Kidney (tissue), 14 donors: Measurements from ENCODE around the gene ADAMTSL3. TPM values are rescaled to one million over a fixed set of nuclear protein-coding genes. Genes with fewer than 3 reads are reported as not detected.

Experiments
- DNase-seq, 5 donors: peaks; one replicate each; pipeline ENCODE4 v3.0.0-alpha.2; 2013 to 2020
- FAIRE-seq: peaks from 2 replicates; lab custom pipeline; 2012; peaks lifted over from hg19 to GRCh38; lab: Jason Lieb, UNC
- H3K27ac ChIP-seq, 2 donors: one replicate each; pipeline ENCODE4 v1.7.0; 2013; ENCODE audit warnings: low read depth in 2 of 2, low read length in 2 of 2, inconsistent platforms in 1 of 2
- H3K27me3 ChIP-seq: one replicate; pipeline ENCODE4 v1.7.1; 2013; ENCODE audit warnings: low read length, inconsistent platforms; ENCODE audit not compliant: control insufficient read depth, insufficient read depth
- H3K36me3 ChIP-seq, 3 donors: one replicate each; pipeline versions ENCODE4 v1.7.0 to v1.7.1; 2013; ENCODE audit warnings: low read length in 3 of 3, control low read depth in 1 of 3, inconsistent platforms in 1 of 3; ENCODE audit not compliant: insufficient read depth in 3 of 3, control insufficient read depth in 2 of 3
- H3K4me1 ChIP-seq, 3 donors: one replicate each; pipeline versions ENCODE4 v1.7.0 to v1.7.1; 2013; ENCODE audit warnings: low read length in 3 of 3, inconsistent platforms in 1 of 3, low read depth in 1 of 3; ENCODE audit not compliant: control insufficient read depth in 2 of 3, insufficient read depth in 2 of 3
- H3K4me3 ChIP-seq, 3 donors: one replicate each; pipeline versions ENCODE4 v1.7.0 to v1.8.1; 2013; ENCODE audit warnings: low read length in 3 of 3, control low read depth in 1 of 3, inconsistent platforms in 1 of 3
- H3K9ac ChIP-seq, 3 donors: one replicate each; pipeline versions ENCODE4 v1.7.0 to v1.7.1; 2013; ENCODE audit warnings: low read length in 3 of 3, control low read depth in 1 of 3, inconsistent platforms in 1 of 3
- H3K9me3 ChIP-seq, 3 donors: one replicate each; pipeline versions ENCODE4 v1.7.0 to v1.7.1; 2013; ENCODE audit warnings: low read length in 3 of 3, control low read depth in 1 of 3, inconsistent platforms in 1 of 3; ENCODE audit not compliant: control insufficient read depth in 2 of 3, insufficient read depth in 1 of 3
- intact Hi-C: fragments of 100-400 bp; cut with DNase I; formaldehyde crosslinking; loops from one replicate; pipeline ENCODE4 v1.11.1; 2022
- polyA plus RNA-seq: library from polyadenylated mRNA; stranded (reverse); fragments of 350-450 nt; fragmentation: Illumina TruSeq; extraction: RNeasy Lipid Tissue Mini Kit (QIAGEN cat#74804); gene quantifications from one replicate; pipeline ENCODE4 v1.2.3, GENCODE V29; 2014; ENCODE audit warnings: low read depth, low replicate concordance; ENCODE audit not compliant: insufficient read depth
- total RNA-seq: library from RNA; stranded (reverse); fragmentation: NEBNext Ultra II Directional; extraction: Animal tissue kit (Norgen Biotek cat#: 25700); gene quantifications from one replicate; pipeline ENCODE4 v1.2.1, GENCODE V29; 2021
- TF ChIP-seq, protein P1 (sequence below): IDR thresholded peaks from 3 replicates; pipeline ENCODE4 v1.5.1; 2012; ENCODE audit warnings: mild to moderate bottlenecking, moderate library complexity, borderline replicate concordance; ENCODE audit not compliant: insufficient read depth; ENCODE audit errors: extremely low read depth
- donor health status: control.
- donor health status: control.
- donor health status: control.
- donor health status: control.
- donor health status: control.
- donor health status: DM: yes; HTN: yes; CAD: no.
- donor health status: Normal renal cell carcinoma (clear cell type).

ADAMTSL3 gene
- total and polyA plus RNA-seq, 2 donors from 2014 or later: 1.6 to 23.4 TPM

DNA sequence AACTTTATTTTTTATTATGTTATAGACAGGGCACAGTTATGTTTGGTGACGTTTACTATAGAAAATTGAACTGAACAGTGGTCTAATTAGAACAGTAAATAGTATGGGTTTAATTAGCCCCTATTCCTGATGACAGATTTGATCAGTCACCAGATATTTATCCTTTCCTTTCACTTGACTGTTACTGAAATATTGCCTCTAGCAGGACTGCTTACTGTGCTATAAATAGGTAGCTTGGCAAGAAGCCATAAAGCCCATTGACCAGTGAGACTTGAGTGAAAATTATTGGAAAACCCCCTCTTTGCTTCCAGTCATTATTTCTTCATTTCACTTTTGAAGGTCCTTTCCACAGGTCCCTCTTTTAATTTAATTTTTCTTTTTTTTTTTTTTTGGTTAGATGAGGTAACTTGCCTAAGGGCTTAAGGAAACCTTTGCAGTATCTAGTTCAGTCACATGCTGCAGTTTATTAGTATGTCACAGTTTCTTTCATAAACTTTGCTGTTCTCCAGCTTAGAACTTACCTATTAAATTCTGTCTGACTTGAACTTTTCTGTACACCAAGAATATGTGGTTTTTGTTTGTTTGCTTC, 115.6 kb downstream of the ADAMTSL3 start:
- FAIRE-seq: no peak

DNA sequence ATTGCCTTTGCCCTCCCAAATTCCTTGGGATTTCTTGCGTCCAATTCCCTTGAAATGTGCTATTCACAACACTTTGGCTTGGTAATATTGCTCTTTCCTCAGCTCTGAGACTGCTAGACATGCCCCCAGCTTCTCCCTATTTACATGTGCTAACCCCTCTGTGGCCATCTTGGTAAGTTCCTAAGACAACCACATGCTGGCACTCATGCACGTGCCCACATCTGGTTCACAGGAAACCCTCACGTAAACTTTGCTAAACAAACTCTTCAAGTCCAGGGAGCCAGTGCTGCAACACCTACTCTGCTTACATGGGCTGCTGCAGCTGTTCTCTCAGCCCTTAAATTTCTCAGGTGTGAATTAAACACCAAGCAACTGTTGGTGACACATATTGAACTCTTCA, 121.8 kb downstream of the ADAMTSL3 start:
- intact Hi-C loops: no loop called here
- DNase-seq (no peak), FAIRE-seq (no peak)
- TF ChIP-seq, protein P1, sequence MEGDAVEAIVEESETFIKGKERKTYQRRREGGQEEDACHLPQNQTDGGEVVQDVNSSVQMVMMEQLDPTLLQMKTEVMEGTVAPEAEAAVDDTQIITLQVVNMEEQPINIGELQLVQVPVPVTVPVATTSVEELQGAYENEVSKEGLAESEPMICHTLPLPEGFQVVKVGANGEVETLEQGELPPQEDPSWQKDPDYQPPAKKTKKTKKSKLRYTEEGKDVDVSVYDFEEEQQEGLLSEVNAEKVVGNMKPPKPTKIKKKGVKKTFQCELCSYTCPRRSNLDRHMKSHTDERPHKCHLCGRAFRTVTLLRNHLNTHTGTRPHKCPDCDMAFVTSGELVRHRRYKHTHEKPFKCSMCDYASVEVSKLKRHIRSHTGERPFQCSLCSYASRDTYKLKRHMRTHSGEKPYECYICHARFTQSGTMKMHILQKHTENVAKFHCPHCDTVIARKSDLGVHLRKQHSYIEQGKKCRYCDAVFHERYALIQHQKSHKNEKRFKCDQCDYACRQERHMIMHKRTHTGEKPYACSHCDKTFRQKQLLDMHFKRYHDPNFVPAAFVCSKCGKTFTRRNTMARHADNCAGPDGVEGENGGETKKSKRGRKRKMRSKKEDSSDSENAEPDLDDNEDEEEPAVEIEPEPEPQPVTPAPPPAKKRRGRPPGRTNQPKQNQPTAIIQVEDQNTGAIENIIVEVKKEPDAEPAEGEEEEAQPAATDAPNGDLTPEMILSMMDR: no peak
- no peaks in the 10 kb centered on the region for H3K9me3 ChIP-seq
- H3K9ac ChIP-seq: no peak overlapping the region
- no peaks in the 10 kb centered on the region for H3K27me3 ChIP-seq
- H3K4me3 ChIP-seq: no peak overlapping the region
- H3K27ac ChIP-seq: no peak overlapping the region
- no peaks in the 10 kb centered on the region for H3K36me3 ChIP-seq
- H3K4me1 ChIP-seq: no peaks in the 10 kb centered on the region

More for the DNA sequence above, 115.6 kb downstream of the ADAMTSL3 start:
- intact Hi-C loops: no loop called here
- H3K9ac ChIP-seq: no peak overlapping the region
- H3K27me3 ChIP-seq: no peaks in the 10 kb centered on the region
- H3K36me3 ChIP-seq: no peaks in the 10 kb centered on the region
- H3K4me3 ChIP-seq: no peak overlapping the region
- no peak overlapping the region for H3K27ac ChIP-seq
- TF ChIP-seq, protein P1: no peak
- DNase-seq: peak in 2 of 5 donors; percentile 21 to 26
- no peaks in the 10 kb centered on the region for H3K9me3 ChIP-seq
- H3K4me1 ChIP-seq: peaks cover 0 to 3% (median 0%) of the 10 kb centered on the region in 3 donors

DNA sequence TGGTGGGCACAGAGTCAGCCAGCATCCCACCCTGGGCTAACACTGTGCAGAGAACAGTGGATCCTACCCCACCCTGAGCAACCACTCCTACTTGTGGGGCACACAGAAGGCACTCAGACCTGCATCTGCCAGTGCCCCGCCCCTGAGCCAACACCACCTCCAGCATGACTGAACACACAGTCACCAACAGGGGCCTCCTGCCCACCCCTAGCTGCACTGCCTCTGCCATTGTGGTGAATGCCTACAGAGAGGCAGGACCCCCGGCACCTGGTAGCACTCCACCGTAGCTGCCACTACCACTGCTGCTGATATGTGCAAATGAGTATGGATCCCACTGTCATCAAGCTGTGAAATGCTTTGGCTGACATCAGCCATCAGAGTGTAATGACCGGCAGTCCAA, 123.1 kb downstream of the ADAMTSL3 start:
- H3K9me3 ChIP-seq: no peaks in the 10 kb centered on the region

More for the DNA sequence above, 123.1 kb downstream of the ADAMTSL3 start:
- DNase-seq: no peak
- H3K4me3 ChIP-seq: no peak overlapping the region
- no peaks in the 10 kb centered on the region for H3K27me3 ChIP-seq
- H3K9ac ChIP-seq: no peak overlapping the region
- intact Hi-C loops: no loop called here
- H3K4me1 ChIP-seq: no peaks in the 10 kb centered on the region
- no peak for FAIRE-seq
- TF ChIP-seq, protein P1: no peak
- no peaks in the 10 kb centered on the region for H3K36me3 ChIP-seq
- H3K27ac ChIP-seq: no peak overlapping the region
